Chondrocyte (in vitro differentiated cells): ENCODE data around the gene WIPI1. TPM values are rescaled to one million over a fixed set of nuclear protein-coding genes. Genes with fewer than 3 reads are reported as not detected.

ENCODE experiments used
- DNase-seq: peaks from one replicate; pipeline ENCODE4 v3.0.0; 2021; ENCODE audit warnings: mixed read lengths, low spot score
- H3K27ac Mint-ChIP-seq: one replicate; pipeline ENCODE4 v1.8.0; 2021; ENCODE audit warnings: mild to moderate bottlenecking, moderate library complexity, mixed read lengths; ENCODE audit not compliant: unreplicated experiment
- H3K27me3 Mint-ChIP-seq: 2 replicates; pipeline ENCODE4 v1.8.0; 2021; ENCODE audit warnings: low read depth, mixed read lengths
- H3K36me3 Mint-ChIP-seq: 2 replicates; pipeline ENCODE4 v1.8.0; 2021; ENCODE audit warnings: low read depth, mixed read lengths
- H3K4me1 Mint-ChIP-seq: 2 replicates; pipeline ENCODE4 v1.8.0; 2021; ENCODE audit warnings: low read depth, mild to moderate bottlenecking, mixed read lengths
- H3K4me3 Mint-ChIP-seq: one replicate; pipeline ENCODE4 v1.8.0; 2021; ENCODE audit warnings: mild to moderate bottlenecking, moderate library complexity, mixed read lengths; ENCODE audit not compliant: unreplicated experiment
- H3K9me3 Mint-ChIP-seq: 2 replicates; pipeline ENCODE4 v1.8.0; 2021; ENCODE audit warnings: low read depth, mixed read lengths
- CTCF ChIP-seq: fragments of 200-600 bp; sonication (generic); IDR thresholded peaks from 2 replicates; pipeline ENCODE4 v1.5.0; 2021; ENCODE audit warnings: antibody characterized with exemption, mild to moderate bottlenecking, moderate library complexity
- microRNA-seq: library from miRNA; unstranded; fragments of <30 nt; microRNA quantifications from one replicate; pipeline ENCODE4 v1.2.0, GENCODE V29; 2020; ENCODE audit warnings: borderline number of aligned reads
- total RNA-seq: library from RNA; stranded (reverse); gene quantifications from 3 replicates; pipeline ENCODE4 v1.2.1, GENCODE V29; 2021

WIPI1 gene
- total RNA-seq, 1 donor from 2014 or later: 119 TPM

GRCh38 chr17:68375566-68375965 is 81.7 kb downstream of the WIPI1 start:
- H3K36me3 Mint-ChIP-seq: no peaks in the 10 kb centered on the region
- H3K27ac Mint-ChIP-seq: no peak overlapping the region
- H3K4me3 Mint-ChIP-seq: no peak overlapping the region
- DNase-seq: no peak
- no peak for TF ChIP-seq CTCF
- no peaks in the 10 kb centered on the region for H3K27me3 Mint-ChIP-seq
- H3K4me1 Mint-ChIP-seq: peaks cover 16% of the 10 kb centered on the region
- H3K9me3 Mint-ChIP-seq: no peaks in the 10 kb centered on the region

Small RNA genes within 50 kb of the gene (microRNA-seq; reads per million reads assigned to microRNA genes)
- not detected for gene MIR635

Other genes with a start within 250 kb of the WIPI1 start
- gene AMZ2, start 209.5 kb downstream of the WIPI1 start, total RNA-seq: 66.5 to 80.4 TPM (median 78.2 TPM) in 3 replicates
- gene SLC16A6, start 166.4 kb downstream of the WIPI1 start, total RNA-seq: 0.15 to 0.44 TPM (median 0.31 TPM) in 3 replicates
- 5.8 to 9.1 TPM (median 7.4 TPM) in 3 replicates for gene ARSG, start 166.0 kb downstream of the WIPI1 start, total RNA-seq
- gene PRKAR1A, start 54.9 kb upstream of the WIPI1 start, total RNA-seq: 267 to 300 TPM (median 269 TPM) in 3 replicates
- gene FAM20A, start 143.9 kb upstream of the WIPI1 start, total RNA-seq: not detected in 3 replicates